Measurements from ENCODE around the gene TP53I11.

Gene TP53I11

DNA sequence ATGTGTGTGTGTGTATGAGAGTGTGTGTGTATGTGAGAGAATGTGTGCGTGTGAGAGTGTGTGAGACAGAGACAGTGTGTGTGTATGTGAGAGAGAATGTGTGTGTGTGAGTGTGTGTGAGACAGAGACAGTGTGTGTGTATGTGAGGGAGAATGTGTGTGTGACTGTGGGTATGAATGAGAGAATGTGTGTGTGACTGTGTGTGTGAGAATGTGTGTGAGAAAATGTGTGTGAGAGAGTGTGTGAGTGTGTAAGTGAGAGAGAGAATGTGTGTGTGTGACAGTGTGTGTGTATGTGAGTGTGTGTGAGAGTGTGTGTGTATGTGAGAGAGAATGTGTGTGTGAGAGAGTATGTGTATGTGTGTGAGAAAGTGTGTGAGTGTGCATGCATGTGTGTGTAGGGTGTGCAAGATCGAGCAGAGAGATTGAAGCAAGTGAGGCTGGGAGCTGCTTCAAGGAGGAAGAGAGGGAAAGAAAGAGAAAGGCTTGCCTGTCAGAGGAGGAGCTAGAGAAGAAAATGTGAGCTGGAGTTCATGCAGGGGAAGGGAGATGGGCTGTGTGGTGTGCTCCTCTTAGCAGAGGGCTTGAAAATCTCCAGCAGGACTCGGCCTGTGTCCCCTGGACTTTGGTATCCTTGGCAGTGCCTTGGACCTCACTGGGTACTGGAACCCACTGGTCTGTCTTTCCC, 27.7 kb upstream of the TP53I11 start:
- no peak for DNase-seq

DNA sequence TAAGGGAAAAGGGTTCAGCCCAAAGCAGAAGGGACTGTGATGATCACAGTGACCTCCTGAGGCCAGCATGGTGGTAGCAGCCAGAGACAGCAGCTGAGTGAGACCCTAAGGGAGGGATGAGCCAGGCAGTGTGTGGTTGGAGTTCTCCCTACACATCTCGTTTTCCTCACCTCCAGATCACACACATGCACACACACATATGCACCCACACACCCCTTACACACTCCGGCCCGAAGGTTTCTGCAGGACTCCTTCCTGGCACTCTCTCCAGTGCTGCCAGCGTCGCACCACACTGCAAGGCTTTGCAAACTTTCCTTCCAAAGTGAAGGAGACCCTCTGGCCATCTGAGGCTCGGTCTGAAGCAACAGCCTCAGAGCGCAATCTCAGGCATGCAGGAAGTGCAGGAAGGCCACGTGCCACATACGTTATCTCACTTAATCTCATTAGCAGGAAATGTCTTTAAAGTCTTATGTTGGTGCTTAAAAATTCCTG, 26.9 kb upstream of the TP53I11 start:
- no peak for DNase-seq

GRCh38 chr11:44976576-44976975, 25.9 kb upstream of the TP53I11 start:
- DNase-seq = no peak

GRCh38 chr11:44974402-44975000, 23.8 kb upstream of the TP53I11 start:
- DNase-seq = no peak

- no peak for DNase-seq
Observed at GRCh38 chr11:44973632-44974401, 23.1 kb upstream of the TP53I11 start.

GRCh38 chr11:44972746-44973435, 22.2 kb upstream of the TP53I11 start:
- DNase-seq = no peak

DNA sequence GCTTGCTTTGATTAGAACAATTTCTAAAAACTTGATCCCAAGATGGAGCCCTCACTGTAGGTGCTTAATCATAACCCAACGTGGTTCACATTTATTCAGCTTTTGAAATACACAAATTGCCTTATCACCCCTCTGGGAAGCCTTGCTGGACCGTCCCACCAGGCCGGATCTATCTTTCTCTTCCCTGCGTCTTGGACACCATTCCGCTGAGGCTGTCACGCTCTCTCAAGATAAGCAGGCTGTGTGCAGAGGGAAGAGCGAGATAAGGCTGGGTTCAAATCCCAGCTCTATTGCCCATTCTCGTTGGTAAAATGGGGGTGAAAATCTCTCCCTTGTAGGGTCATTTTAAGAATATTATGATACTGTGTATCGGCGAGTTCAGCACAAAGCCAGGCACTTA, 20.5 kb upstream of the TP53I11 start:
- DNase-seq = no peak

- DNase-seq = no peak
Observed at GRCh38 chr11:44970293-44970692, 19.6 kb upstream of the TP53I11 start.

DNA sequence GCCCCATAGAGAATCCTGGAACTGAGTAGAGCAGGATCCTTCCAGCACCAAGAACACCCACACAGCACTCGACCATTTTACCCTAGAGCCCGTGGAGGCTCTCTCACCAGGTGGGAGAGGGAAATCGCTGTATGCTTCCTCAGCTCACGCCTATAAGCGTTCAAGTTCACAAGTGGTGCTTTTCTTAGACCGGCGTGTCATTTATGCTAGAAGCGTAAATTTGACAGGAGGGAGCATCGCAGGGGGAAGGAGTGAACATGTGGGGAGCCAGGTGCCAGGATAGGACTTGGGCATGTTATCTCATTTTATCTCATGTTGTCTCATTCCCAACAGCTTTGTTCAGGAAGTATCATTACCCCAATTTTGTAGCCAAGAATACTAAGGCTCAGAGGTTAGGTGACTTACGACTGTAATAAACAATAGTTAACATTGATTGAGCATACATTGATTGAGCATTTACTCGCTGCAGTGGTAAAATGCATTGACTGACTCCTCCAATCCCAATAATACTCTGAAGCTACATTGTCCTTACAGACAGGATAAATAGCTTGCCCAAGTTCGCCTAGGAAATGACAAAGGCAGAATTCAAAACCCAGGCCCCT, 19.1 kb upstream of the TP53I11 start:
- no peak for DNase-seq

GRCh38 chr11:44968510-44968909, 17.8 kb upstream of the TP53I11 start:
- no peak for DNase-seq

- no peak for DNase-seq
Observed at GRCh38 chr11:44967930-44968496, 17.3 kb upstream of the TP53I11 start.

DNA sequence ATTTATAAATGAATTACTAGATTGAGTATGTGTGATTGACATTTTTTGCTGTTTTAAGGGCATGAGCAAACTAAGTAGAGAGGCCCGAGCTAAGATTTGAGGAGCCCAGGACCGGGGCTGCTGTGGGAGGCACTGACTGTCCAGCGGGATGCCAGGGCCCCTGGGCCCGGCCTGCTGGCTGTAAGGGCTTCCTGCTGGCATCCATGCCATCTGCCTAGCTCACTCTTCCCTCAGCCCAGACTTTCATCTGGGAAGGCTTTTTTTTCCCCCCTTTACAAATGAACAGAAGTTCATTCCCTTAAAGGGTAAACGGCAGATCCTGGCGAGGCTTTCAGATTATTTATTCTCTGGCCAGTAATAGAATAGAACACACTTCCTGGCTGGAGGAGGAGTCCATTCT, 16.0 kb upstream of the TP53I11 start:
- no peak for DNase-seq

DNA sequence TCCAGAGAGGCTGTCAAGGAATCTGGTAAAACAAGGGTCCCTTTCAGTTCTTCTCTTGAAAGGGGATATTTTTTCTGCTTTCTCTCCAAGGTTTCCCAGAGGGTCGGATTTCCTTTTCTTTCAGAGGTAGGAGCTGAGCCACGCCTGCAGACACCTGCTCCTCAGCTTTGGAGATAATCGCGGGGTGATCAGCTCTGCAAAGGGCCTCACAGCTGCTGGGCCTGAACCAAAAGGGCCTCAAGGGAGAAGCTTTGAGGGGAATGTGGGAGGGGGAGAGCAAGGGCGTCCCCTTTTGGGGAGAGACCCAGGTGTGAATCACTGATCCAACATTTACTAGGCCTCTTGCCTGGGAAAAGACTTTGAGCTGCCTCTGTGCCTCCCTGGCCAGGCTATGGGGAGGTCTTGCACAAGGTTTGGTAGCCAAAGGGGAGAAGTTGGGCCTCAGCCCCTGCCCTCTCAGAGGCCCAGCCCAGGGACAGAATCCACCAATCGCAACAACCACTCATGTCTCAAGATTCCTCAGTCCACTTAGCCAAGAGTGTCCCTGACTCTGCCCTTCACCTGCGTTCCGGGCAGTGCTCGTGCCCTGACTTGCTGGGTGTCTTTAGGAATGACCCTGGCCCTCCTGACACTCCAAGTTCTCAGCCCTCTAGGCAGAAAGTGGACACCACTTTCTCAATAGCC, 14.0 kb upstream of the TP53I11 start:
- no peak for DNase-seq

DNA sequence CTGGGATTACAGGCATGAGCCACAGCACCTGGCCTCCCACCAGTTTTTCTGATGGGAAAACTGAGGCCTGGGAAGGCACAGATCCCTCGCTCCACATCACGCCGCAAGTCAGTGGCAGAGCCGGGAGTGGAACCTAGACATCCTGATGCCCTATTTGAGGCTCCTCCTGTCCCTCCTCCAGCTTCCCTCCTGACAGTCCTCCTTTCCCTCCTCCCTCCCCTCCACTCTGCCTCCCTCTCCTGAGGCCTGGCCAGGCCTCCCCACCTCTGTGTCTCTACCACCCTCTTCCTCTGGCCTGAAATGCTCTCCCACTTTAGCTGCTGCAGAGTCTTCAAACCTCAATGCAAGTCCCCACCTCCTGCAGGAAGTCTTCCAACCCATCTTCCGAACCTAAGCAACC, 13.3 kb upstream of the TP53I11 start:
- DNase-seq = no peak

DNA sequence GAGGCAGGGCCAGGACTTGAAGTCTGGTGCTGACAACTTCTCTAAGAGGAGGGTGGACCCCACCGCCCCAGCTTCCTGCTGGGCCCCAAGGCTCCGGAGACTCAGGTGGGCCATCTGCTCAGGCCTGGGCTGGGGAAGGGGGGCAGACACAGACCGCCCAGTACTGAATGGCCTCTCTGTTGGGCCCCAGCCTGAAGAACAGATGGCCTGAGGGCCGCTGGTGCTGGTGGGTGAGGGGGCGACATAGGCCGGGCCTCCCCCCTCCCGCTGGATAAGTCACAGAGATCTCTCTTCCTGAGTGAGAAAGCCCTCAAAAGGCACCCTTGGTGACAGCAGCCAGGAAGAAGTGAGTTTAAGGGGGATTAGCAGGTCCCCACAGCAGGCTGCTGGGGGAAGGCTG, 12.5 kb upstream of the TP53I11 start:
- no peak for DNase-seq

- DNase-seq = no peak
Observed at GRCh38 chr11:44962464-44962863, 11.8 kb upstream of the TP53I11 start.

DNA sequence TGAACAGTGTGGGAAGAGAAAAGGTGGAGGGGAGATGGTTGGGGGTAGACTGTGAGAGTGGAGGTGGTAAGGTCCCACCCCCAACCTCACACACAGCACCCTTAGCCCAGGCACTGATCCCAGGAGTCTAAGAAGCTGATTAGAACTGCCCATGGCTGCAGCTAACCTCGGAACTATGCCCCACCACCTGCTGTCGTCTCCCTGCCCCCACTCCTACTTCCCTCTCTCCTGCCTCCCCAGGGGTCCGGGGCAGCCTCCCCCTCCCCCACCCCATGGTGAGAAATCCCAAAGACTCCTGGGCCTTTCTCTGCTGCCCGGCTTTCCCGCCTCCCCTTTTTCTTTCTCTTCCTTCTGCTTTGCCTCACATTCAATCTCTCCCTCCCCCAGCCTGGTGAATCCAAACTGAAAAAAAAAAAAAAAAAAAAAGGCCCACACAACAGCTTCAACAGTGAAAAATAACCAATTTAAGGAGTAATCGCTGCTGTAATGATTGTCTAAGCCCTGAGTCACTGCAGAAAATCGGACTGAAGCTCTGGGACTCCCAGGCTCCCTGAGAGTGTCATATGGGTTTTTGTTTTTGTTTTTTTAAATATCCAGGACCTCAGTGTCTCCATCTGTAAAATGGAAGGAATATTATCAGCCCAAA, 9.6 kb upstream of the TP53I11 start:
- DNase-seq = no peak

DNA sequence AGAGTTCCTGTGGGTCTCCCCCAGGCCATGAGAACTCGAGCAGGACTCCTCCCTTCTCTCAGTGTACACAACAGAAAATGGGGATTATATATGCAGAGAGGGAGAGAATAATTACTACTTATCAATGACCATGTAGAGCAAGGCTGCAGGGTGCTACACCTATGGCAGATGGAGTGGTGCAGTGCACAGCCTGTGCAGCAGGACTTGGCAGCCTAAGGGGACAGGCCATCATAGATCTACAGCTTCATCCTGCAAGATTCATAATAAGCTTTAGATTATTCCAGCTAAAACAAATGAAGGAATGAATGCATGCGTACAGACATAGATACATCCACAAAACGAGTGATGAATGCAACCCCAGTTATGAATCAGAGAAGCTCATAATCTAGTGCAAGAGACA, 8.4 kb upstream of the TP53I11 start:
- no peak for DNase-seq

DNA sequence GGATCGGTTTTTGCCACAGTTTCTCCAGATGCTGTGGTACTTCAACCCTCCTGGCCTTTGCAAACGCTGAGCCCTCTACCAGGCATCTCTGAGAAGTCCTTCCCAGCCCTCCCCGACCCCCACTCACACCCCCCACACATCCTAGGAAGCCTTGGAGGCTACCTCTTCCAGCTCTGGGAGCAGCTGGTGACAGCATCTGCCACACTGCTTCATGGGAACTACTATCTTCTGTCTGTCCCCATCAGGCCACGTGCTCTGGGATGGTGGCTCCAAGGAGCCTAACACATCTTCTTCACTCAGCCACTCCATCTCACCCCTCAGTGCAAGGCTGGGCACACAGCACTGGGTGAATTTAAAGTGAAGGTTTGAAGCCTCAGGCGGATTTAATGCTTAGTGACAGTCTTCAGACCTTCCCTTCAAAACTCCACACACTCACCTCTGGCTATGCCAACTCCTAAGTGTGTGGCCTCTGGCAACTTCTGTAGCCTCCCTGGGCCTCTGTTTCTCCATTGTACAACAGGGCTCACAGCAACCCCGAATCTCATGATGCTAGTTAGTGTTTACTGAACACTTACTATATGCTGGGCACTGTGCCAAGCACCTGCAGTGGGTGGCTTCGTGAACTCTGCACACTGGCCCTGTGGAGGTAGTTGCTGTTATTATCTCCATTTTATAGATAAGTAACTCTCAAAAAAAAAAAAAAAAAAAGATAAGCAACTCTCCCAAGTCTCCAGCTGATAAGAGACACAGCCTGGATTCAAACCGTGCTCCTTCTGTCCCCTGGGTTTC, 7.3 kb upstream of the TP53I11 start:
- DNase-seq = no peak

DNA sequence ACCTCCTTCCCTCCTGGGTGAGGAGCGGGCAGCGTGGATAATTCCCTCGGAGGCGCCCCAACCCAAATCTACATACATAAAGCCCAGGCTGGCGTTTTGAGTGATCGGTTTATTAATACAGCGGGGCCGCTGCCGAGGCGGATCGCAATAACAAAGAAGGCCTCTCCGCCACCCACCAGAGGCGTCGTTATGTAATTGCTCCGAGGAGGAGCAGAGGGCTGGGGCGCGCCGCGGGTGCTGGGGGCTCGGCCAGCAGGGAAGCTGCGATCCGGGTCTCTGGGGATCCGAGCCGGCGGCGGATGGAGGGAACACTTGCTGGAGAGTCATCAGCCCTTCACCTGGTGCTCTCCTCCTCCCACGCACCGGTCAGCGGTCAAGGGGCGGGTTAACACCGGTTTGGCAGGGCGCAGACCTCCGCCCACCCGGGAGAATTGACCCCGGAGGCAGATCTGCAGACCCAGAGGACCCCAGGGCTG, 6.4 kb upstream of the TP53I11 start:
- DNase-seq = no peak
